Endodermal cell (in vitro differentiated cells): ENCODE measurements around the gene PAIP2. TPM values are rescaled to one million over a fixed set of nuclear protein-coding genes. Genes with fewer than 3 reads are reported as not detected.

ENCODE experiments used
- DNase-seq: peaks from one replicate; pipeline ENCODE4 v3.0.0-alpha.2; 2017
- H3K27ac ChIP-seq: 2 replicates; pipeline ENCODE4 v1.5.1; 2013; ENCODE audit warnings: mild to moderate bottlenecking, low read depth, low read length, moderate library complexity
- H3K27me3 ChIP-seq: 2 replicates; pipeline ENCODE4 v1.6.1; 2013; ENCODE audit warnings: mild to moderate bottlenecking, low read length, moderate library complexity; ENCODE audit not compliant: insufficient read depth, control insufficient read depth, poor library complexity, severe bottlenecking
- H3K36me3 ChIP-seq: 2 replicates; pipeline ENCODE4 v1.7.0; 2013; ENCODE audit warnings: mild to moderate bottlenecking, low read length, moderate library complexity; ENCODE audit not compliant: control insufficient read depth, insufficient read depth
- H3K4me1 ChIP-seq: one replicate; pipeline ENCODE4 v1.7.0; 2013; ENCODE audit warnings: low read length; ENCODE audit not compliant: control insufficient read depth, insufficient read depth
- H3K4me3 ChIP-seq: 2 replicates; pipeline ENCODE4 v1.5.1; 2013; ENCODE audit warnings: mild to moderate bottlenecking, low read length, moderate library complexity
- H3K9ac ChIP-seq: 2 replicates; pipeline ENCODE4 v1.6.1; 2013; ENCODE audit warnings: mild to moderate bottlenecking, low read length, moderate library complexity; ENCODE audit not compliant: poor library complexity, severe bottlenecking; ENCODE audit errors: extremely low read depth
- H3K9me3 ChIP-seq: 2 replicates; pipeline ENCODE4 v1.6.1; 2013; ENCODE audit warnings: mild to moderate bottlenecking, low read length, moderate library complexity; ENCODE audit not compliant: control insufficient read depth
- H3K27ac Mint-ChIP-seq: 2 replicates; pipeline ENCODE4 v1.8.0; 2020; ENCODE audit warnings: mixed read lengths
- H3K27me3 Mint-ChIP-seq: 2 replicates; pipeline ENCODE4 v1.8.0; 2021; ENCODE audit warnings: mild to moderate bottlenecking, mixed read lengths; ENCODE audit not compliant: insufficient read depth
- H3K36me3 Mint-ChIP-seq: 2 replicates; pipeline ENCODE4 v1.8.0; 2020; ENCODE audit warnings: low read depth, mixed read lengths
- H3K4me1 Mint-ChIP-seq: 2 replicates; pipeline ENCODE4 v1.8.0; 2020; ENCODE audit warnings: mixed read lengths
- H3K4me3 Mint-ChIP-seq: 2 replicates; pipeline ENCODE4 v1.8.0; 2020; ENCODE audit warnings: mild to moderate bottlenecking, moderate library complexity, mixed read lengths
- H3K9me3 Mint-ChIP-seq: 2 replicates; pipeline ENCODE4 v1.8.0; 2020; ENCODE audit warnings: mild to moderate bottlenecking, mixed read lengths
- WGBS, 2 experiments: methylation state at CpG; one replicate each; pipeline versions ENCODE4 v1.1.5 to v1.1.7; 2013; ENCODE audit warnings: missing lambda C conversion rate in 2 of 2, mixed read lengths in 1 of 2; ENCODE audit not compliant: insufficient coverage in 1 of 2, insufficient read length in 1 of 2; 5-methylcytosine and 5-hydroxymethylcytosine counted together
- total RNA-seq, 2 donors: library from RNA; stranded (reverse); fragmentation: NEBNext Ultra II Directional in 1 of 2; extraction: Animal tissue kit (Norgen Biotek cat#: 25700) in 1 of 2; gene quantifications; 2 replicates in 1 of 2; 3 replicates in 1 of 2; pipeline ENCODE4 v1.2.1, GENCODE V29; 2021
- TF ChIP-seq, protein P1 (sequence below): fragments of 200-600 bp; sonication (generic); conservative IDR thresholded peaks from 2 replicates; pipeline ENCODE4 v1.5.0; 2021; ENCODE audit warnings: antibody characterized with exemption, mild to moderate bottlenecking

PAIP2 gene
- total RNA-seq, 2 donors from 2014 or later: 128 to 142 TPM

DNA sequence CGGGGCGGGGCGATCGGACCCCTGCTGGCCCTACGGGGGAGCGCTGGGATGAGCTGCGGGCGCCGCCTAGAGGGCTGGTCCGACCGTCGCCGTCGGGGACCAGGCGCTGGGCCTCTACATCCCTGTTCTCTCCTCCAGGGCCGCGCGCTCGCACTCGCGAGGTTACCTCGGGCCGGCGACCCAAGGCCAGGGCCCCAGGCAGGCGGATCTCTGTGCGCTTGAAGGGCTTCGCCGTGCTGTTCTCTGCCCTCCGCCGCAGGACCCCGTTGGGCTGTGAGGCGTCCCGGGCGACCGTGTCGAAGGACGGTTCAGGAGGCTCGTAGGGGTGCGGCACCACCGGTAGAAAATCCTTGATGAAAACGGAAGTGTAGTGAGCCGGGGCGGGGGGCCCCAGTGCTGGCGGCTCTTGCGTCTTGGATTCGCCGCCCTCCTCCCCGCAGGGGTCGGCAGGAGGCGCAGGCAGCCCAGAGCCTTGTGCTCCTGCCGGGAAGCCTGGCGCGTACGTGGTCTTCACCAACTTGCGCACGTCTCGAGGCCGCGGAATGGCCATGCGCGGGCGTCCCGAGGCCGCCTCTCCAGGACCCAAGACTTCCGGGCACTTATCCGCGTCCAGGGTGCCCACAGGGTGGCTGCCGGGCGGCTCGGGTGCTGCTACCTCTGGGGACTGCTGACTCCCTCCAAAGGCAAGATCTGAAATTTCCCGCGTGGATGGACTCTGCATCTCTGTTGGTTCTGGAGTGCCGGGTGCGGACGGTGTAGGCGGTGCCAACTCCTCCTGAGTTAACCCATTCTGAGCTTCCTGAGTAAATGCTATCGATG is 51.2 kb downstream of the PAIP2 start:
- Histone ChIP-seq H3K36me3 (no peaks in the 10 kb centered on the region), H3K9me3 (no peaks in the 10 kb centered on the region), H3K27ac (no peak overlapping the region), H3K4me1 (peaks cover 7% of the 10 kb centered on the region), H3K4me3 (peak overlapping the region; percentile 75), H3K27me3 (peaks cover 23% of the 10 kb centered on the region), H3K9ac (peak overlapping the region; percentile 25)
- TF ChIP-seq, protein P1, sequence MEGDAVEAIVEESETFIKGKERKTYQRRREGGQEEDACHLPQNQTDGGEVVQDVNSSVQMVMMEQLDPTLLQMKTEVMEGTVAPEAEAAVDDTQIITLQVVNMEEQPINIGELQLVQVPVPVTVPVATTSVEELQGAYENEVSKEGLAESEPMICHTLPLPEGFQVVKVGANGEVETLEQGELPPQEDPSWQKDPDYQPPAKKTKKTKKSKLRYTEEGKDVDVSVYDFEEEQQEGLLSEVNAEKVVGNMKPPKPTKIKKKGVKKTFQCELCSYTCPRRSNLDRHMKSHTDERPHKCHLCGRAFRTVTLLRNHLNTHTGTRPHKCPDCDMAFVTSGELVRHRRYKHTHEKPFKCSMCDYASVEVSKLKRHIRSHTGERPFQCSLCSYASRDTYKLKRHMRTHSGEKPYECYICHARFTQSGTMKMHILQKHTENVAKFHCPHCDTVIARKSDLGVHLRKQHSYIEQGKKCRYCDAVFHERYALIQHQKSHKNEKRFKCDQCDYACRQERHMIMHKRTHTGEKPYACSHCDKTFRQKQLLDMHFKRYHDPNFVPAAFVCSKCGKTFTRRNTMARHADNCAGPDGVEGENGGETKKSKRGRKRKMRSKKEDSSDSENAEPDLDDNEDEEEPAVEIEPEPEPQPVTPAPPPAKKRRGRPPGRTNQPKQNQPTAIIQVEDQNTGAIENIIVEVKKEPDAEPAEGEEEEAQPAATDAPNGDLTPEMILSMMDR: peak; percentile 86
- peaks cover 34% of the 10 kb centered on the region for H3K4me1 Mint-ChIP-seq
- WGBS, 2 experiments: 6 to 7% methylated on average over 56 to 77 of the region's 77 CpGs
- no peaks in the 10 kb centered on the region for H3K9me3 Mint-ChIP-seq
- H3K27me3 Mint-ChIP-seq: peaks cover 21% of the 10 kb centered on the region
- peak; percentile 96 for DNase-seq
- peak overlapping the region; percentile 68 for H3K4me3 Mint-ChIP-seq
- H3K36me3 Mint-ChIP-seq: peaks cover 3% of the 10 kb centered on the region
- H3K27ac Mint-ChIP-seq: peak overlapping the region; percentile 78

DNA sequence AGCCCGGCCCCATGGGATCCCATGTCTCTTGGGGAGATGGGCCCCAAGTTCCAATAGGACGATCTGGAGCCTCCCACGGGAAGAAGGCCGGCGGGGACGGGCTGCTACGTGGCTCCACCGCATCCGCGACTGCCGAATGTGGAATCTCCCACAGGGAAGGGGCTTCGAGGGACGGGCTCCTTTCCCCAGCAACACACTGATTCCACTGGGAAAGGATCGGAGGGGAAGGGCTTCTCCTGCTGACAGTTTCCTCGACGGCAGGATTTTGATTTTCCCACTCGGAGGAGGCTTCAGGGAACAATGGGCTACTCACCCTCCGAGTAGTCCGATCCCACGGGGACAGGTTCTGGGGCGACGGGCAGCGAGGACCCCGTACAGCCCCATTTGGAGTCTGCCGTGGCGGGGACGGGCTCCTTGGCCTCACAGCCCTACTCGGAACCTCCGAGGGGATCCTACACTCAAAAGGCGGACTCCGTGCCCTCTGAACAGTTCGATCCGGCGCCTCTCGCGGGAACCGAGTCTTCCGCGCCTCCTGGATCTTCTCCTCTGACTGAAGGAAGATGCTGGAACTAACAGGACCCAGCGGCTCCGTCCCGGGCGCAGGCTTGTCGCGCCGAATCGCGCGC is 52.0 kb downstream of the PAIP2 start:
- Histone ChIP-seq H3K9me3 (no peaks in the 10 kb centered on the region), H3K36me3 (no peaks in the 10 kb centered on the region), H3K4me1 (peaks cover 7% of the 10 kb centered on the region), H3K27me3 (peaks cover 23% of the 10 kb centered on the region), H3K9ac (peak overlapping the region; percentile 25), H3K27ac (no peak overlapping the region), H3K4me3 (peak overlapping the region; percentile 75)
- Mint-ChIP-seq H3K27ac (no peak overlapping the region), H3K9me3 (no peaks in the 10 kb centered on the region), H3K4me1 (peaks cover 30% of the 10 kb centered on the region), H3K36me3 (peaks cover 3% of the 10 kb centered on the region), H3K4me3 (peak overlapping the region; percentile 68), H3K27me3 (peaks cover 21% of the 10 kb centered on the region)
- no peak for DNase-seq
- 16 to 17% methylated on average over 28 to 49 of the region's 49 CpGs for WGBS, 2 experiments
- TF ChIP-seq, protein P1: no peak

DNA sequence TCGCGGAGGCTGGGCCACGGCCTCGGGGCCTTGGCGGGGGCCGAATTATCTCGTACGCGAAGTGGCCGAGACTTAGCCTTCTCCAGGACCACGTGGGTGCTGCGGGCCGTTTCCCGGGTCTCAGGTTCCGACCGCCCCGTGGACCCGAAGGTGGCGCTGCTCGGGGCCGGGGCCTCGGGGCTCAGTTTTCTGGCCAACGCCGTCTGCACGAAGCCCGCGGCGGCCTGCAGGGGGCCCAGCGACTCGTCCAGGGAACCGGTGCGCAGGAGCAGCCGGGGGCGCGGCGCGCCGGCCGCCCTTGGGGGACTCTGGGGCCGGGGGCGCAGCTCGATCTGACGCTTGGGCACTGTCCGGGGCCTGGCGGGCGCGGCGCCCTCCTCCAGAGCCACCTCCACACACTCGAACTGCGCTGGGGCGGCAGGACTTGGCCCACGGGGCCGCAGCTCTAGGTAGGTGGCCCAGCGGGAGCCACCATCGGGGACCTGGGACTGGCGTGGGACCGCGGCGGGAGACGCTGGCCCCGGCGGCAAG is 52.5 kb downstream of the PAIP2 start:
- Histone ChIP-seq H3K27ac (no peak overlapping the region), H3K27me3 (peaks cover 23% of the 10 kb centered on the region), H3K4me3 (peak overlapping the region; percentile 75), H3K4me1 (peaks cover 7% of the 10 kb centered on the region), H3K36me3 (no peaks in the 10 kb centered on the region), H3K9me3 (no peaks in the 10 kb centered on the region), H3K9ac (peak overlapping the region; percentile 25)
- 3 to 9% methylated on average over 16 to 62 of the region's 62 CpGs for WGBS, 2 experiments
- H3K27ac Mint-ChIP-seq: no peak overlapping the region
- H3K36me3 Mint-ChIP-seq: peaks cover 5% of the 10 kb centered on the region
- H3K4me3 Mint-ChIP-seq: peak overlapping the region; percentile 68
- no peaks in the 10 kb centered on the region for H3K9me3 Mint-ChIP-seq
- TF ChIP-seq, protein P1: peak; percentile 85
- H3K27me3 Mint-ChIP-seq: peaks cover 21% of the 10 kb centered on the region
- peak; percentile 91 for DNase-seq
- H3K4me1 Mint-ChIP-seq: peaks cover 30% of the 10 kb centered on the region
